GM18520 (cell line): ENCODE measurements around the gene TRIM46.
A peak's percentile ranks its signal among the peaks of the same experiment; 100 is the strongest.

Source experiments
- ATAC-seq: cut with Tn5 transposase; IDR thresholded peaks from one replicate; pipeline ENCODE4 v1.9.1; 2021; ENCODE audit not compliant: unreplicated experiment

TRIM46 gene

GRCh38 chr1:155171836-155172731 is 1.6 kb upstream of the TRIM46 start:
- ATAC-seq: peak; percentile 2

GRCh38 chr1:155172732-155173477 is 744 bp upstream of the TRIM46 start, which contains the start of gene KRTCAP2:
Gene KRTCAP2, minus strand, starts transcription at chr1:155173304. Its CDS starts 80 bp downstream, at chr1:155173224.
- ATAC-seq: peak; percentile 65

GRCh38 chr1:155174324-155175280 is 953 bp downstream of the TRIM46 start:
- no peak for ATAC-seq

GRCh38 chr1:155175281-155175926 is 1.8 kb downstream of the TRIM46 start:
- no peak for ATAC-seq

- ATAC-seq: no peak
Observed at GRCh38 chr1:155175927-155176371, 2.3 kb downstream of the TRIM46 start.

GRCh38 chr1:155176544-155177071 is 3.0 kb downstream of the TRIM46 start:
- peak; percentile 35 for ATAC-seq

GRCh38 chr1:155177192-155177917 is 3.7 kb downstream of the TRIM46 start:
- no peak for ATAC-seq

- ATAC-seq: no peak
Observed at GRCh38 chr1:155177918-155178281, 4.3 kb downstream of the TRIM46 start.

- ATAC-seq: no peak
Observed at GRCh38 chr1:155178441-155179111, 4.9 kb downstream of the TRIM46 start.

GRCh38 chr1:155179112-155180031 is 5.7 kb downstream of the TRIM46 start:
- no peak for ATAC-seq

GRCh38 chr1:155181371-155182051 is 7.9 kb downstream of the TRIM46 start:
- ATAC-seq: no peak

- ATAC-seq: no peak
Observed at GRCh38 chr1:155182052-155182550, 8.5 kb downstream of the TRIM46 start.

- no peak for ATAC-seq
Observed at GRCh38 chr1:155183775-155184221, 10.1 kb downstream of the TRIM46 start.

GRCh38 chr1:155184351-155184811 is 10.7 kb downstream of the TRIM46 start:
- ATAC-seq: no peak

GRCh38 chr1:155184835-155185782 is 11.5 kb downstream of the TRIM46 start:
- ATAC-seq: no peak

- ATAC-seq: no peak
Observed at GRCh38 chr1:155185783-155186066, 12.1 kb downstream of the TRIM46 start.
